IPS-18a (cell line): ENCODE data around the gene GBX2.

Experiments
- H3K27ac ChIP-seq: one replicate; pipeline ENCODE4 v1.5.1; 2013; ENCODE audit warnings: low read length
- H3K27me3 ChIP-seq: one replicate; pipeline ENCODE4 v1.6.1; 2013; ENCODE audit warnings: mild to moderate bottlenecking, low read length; ENCODE audit not compliant: control insufficient read depth, insufficient read depth
- H3K36me3 ChIP-seq: one replicate; pipeline ENCODE4 v1.6.1; 2013; ENCODE audit warnings: low read depth, low read length; ENCODE audit not compliant: control insufficient read depth
- H3K4me1 ChIP-seq: one replicate; pipeline ENCODE4 v1.6.1; 2013; ENCODE audit warnings: low read depth, low read length; ENCODE audit not compliant: control insufficient read depth
- H3K4me3 ChIP-seq: one replicate; pipeline ENCODE4 v1.5.1; 2013; ENCODE audit warnings: low read length
- H3K9ac ChIP-seq: one replicate; pipeline ENCODE4 v1.6.1; 2013; ENCODE audit warnings: mild to moderate bottlenecking, low read length, moderate library complexity
- H3K9me3 ChIP-seq: one replicate; pipeline ENCODE4 v1.6.1; 2013; ENCODE audit warnings: low read depth, low read length; ENCODE audit not compliant: control insufficient read depth

Gene GBX2

DNA sequence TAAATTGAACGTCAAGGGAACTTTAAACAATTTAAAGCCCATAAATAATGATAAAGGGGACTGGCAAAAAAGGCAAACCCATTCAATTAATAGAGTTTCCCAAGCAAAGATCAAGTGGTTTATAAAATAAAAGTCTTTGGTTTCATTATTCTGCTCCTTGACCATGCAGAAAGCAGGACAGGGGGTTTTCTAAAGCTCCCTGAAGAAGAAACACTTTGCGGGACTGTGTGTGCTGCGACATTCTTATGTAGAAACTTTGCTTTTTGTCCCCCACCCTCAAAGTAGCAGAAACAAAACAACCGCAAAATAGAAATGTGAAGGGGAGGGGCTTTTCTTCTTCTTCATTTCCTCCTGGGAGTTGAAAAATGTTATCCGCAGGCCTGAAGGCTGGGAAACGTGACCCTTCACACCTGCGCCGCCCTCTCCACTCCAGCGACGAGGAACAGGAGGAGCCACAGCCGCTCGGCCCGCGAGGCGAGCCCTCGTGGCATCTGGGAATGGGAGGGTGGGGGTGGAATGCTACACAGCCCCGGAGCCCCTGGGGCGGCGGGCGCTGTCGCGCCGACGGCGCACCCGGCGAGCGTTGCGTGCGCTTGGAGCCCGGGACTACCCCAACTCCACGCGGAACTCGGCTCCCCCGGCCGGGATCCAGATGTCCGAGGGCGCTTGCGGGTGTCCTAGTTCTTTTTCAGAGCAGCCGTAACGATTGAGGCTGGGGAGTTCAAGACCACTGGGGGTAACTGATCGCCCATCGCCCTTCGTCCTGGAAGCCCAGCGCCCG is 4.3 kb upstream of the GBX2 start:
- Histone ChIP-seq H3K9ac (no peak overlapping the region), H3K27me3 (peaks cover 100% of the 10 kb centered on the region), H3K27ac (no peak overlapping the region), H3K4me1 (peaks cover 58% of the 10 kb centered on the region), H3K4me3 (peak overlapping the region; percentile 4), H3K36me3 (no peaks in the 10 kb centered on the region), H3K9me3 (peaks cover 3% of the 10 kb centered on the region)

DNA sequence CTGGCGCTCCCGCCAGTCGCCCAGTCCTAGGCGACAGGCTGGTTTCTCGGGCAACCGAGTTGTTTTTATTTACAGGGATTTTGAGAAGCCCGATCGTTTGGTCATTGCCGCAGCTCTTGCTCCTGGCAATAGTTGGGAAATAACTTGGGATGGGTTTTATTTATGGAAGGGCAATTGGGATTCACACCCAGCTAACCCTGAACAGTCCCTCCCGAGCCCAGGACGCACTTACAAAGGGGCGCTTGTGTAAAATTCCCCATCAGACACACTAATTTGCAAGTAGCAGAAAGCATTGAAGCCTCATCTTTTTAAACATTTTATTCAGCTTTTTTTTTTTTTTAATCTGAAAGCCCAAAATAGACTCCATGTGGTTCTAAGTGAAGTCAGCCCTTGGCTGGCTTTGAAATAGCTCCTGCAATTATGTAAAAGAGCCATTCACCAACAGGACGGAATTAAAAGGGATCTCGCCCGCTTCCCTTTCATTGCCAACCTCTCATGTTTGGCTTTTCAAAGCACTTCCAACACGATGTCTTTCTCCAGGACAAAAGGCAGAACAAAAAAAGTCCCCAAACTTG is 3.6 kb upstream of the GBX2 start:
- Histone ChIP-seq H3K4me3 (peak overlapping the region; percentile 70), H3K9me3 (peaks cover 3% of the 10 kb centered on the region), H3K9ac (no peak overlapping the region), H3K4me1 (peaks cover 60% of the 10 kb centered on the region), H3K27ac (no peak overlapping the region), H3K36me3 (no peaks in the 10 kb centered on the region), H3K27me3 (peaks cover 100% of the 10 kb centered on the region)

DNA sequence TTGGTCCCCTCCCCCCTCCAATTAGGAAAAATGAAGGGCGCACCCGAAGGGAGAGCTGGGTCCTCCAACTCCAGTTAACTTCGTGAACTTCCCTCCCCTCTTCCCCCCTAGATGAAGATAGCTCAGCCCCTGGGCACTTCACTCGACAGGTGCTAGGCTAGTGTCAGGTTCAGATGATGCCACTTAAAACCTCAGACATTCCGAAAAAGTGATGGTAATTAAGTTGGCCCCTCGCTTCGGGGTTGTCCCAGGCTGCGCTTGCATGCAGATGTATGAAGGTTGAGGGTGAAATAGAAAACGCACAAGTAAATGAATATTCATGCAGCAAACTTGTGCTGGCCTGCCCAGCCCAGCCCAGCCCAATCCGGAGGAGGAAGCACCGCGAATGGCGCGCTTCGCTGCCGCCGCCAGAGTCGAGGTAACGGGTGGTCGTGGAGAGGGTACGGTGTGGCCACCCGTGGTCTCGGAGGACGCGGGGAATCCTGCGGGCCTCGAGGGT is 3.0 kb upstream of the GBX2 start:
- peaks cover 100% of the 10 kb centered on the region for H3K27me3 ChIP-seq
- H3K9me3 ChIP-seq: peaks cover 3% of the 10 kb centered on the region
- H3K4me3 ChIP-seq: peak overlapping the region; percentile 70
- H3K9ac ChIP-seq: no peak overlapping the region
- H3K36me3 ChIP-seq: no peaks in the 10 kb centered on the region
- peaks cover 63% of the 10 kb centered on the region for H3K4me1 ChIP-seq
- H3K27ac ChIP-seq: no peak overlapping the region

DNA sequence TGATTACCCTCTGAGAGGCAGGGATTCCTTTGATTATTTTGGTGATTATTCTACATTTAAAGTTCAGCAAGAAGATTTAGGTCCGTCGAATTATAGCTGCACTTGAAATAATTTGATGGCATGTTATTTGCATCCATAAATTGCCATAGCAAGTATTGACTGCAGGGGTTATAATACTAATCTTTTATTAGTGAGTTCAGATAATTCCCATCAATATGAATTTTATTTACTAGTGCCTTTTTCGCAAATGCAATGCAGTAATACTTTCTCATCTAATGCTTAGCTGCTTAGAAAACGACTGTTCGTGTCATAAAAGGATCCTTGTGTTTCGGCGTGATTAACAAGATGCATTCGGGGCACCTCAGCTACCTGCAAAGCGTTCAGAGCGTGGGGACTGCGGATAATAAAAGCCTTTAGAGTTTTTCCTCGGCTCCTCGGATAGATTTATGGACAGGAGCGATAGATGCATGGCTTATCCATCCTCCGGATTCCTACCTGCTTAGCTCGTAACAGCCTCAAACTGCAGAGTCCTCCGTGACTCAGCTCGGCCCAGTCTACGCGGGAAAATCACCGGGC is 2.5 kb upstream of the GBX2 start:
- Histone ChIP-seq H3K4me1 (peaks cover 60% of the 10 kb centered on the region), H3K4me3 (peak overlapping the region; percentile 70), H3K27ac (no peak overlapping the region), H3K36me3 (peaks cover 2% of the 10 kb centered on the region), H3K27me3 (peaks cover 100% of the 10 kb centered on the region), H3K9ac (no peak overlapping the region), H3K9me3 (peaks cover 3% of the 10 kb centered on the region)

DNA sequence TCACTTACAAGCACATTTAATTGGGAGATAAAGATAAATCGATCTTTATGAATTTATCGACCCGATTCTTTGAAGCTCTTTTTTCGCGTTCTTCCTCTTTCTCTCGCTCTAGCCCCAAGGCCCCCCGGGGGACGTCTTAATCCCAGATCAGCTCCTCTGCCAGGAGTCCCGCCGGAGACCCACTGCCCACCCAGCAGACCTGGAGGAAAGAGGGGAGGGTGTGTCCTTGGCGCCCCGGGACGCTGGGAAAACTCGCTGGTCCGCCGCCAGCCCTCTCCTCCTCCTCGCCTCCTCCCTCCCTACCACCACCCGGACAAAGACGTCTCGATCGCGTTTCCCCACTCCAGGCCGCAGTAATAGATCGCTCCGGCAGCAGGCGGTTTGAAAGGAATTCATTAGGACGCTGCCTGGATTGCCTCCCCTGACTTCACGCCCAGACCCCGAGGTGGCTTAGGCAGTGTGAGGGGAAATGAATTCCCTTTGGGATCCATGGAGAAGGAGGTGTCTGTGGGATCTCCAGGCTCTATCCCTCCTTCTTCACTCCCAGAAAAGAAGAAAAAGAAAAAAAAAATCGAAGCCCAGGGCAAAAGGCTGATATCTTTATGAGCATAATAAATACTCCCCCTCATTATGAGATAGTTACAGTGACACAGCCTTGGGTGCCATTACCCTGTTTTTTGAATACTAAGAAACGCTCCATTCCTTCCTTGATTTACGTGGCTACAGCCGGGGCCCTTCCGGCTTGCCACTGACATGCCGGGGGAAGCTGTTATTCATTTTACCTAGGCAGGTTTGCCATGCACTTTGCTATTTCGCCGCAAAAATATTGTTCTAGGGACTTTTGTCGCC is 1.8 kb upstream of the GBX2 start:
- Histone ChIP-seq H3K9ac (peak overlapping the region; percentile 19), H3K36me3 (peaks cover 5% of the 10 kb centered on the region), H3K9me3 (peaks cover 3% of the 10 kb centered on the region), H3K27ac (no peak overlapping the region), H3K4me1 (peaks cover 53% of the 10 kb centered on the region), H3K27me3 (peaks cover 100% of the 10 kb centered on the region), H3K4me3 (peak overlapping the region; percentile 70)

DNA sequence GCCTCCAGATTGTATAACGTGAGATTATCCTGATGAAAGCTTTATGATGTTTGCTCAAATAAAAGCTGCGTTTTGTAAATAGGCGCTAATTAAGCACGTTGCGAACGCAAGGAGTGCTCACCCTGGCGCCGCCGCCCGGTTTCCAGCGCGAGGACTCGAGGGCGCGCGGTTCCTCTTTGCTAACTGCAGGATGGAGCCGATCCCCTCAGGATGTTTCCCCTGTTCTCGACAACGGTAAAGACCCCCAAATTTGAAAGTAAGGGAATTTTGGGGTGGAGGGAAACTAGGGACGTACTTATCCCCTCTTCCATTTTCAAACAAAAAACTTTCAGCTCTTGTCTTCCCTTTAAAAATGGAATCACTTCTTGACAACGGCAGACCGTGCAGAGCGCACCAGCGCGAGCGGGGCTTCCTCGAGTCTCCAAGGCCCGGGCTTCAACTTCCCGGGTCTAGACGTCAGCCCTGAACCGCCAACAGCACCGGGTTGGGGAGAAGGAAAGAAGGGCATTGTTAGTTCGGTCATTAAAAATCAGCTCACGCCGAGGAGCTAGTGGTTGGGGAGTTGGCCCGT is 1.1 kb upstream of the GBX2 start:
- Histone ChIP-seq H3K9ac (no peak overlapping the region), H3K4me1 (peaks cover 50% of the 10 kb centered on the region), H3K27me3 (peaks cover 100% of the 10 kb centered on the region), H3K9me3 (peaks cover 3% of the 10 kb centered on the region), H3K27ac (no peak overlapping the region), H3K36me3 (peaks cover 5% of the 10 kb centered on the region), H3K4me3 (peak overlapping the region; percentile 70)

DNA sequence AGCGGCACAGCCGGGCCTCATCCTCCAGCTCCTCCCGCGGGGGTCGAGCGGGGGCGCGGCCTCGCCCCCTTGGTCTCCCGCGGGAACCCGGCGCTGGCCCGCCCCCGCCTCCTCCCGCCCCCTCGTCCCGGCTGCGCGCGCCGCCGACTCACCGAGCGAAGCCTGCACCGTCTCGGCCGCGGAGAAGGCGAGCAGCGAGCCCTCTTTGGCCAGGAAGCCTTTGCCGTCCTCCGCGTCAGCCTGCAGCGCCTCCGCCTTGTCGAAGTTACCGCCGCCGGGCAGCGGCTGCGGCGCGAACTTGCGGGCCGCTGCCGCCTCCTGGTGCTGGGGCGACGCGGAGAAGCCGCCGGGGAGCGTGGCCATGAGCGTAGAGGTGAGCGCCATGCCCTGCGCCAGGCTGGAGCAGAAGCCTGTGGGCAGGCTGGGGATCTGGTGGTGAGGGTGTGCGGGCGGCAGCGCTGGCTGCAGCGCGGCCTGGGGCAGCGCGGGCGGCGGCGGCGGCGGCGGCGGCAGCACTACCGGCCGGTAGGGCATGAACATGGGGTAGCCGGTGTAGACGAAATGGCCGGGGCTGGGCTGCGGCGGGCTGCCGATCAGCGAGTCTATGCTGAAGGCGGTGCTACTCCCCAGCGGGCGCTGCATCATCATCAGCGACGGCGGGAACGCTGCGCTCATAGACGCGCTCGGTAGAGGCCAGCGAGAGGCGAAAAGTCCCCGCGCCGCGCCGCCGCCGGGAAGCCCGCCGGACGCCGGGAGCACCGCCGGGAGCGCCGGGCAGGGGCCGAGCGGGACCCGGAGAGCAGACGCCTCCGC is 683 bp downstream of the GBX2 start:
- peaks cover 100% of the 10 kb centered on the region for H3K27me3 ChIP-seq
- peak overlapping the region; percentile 70 for H3K4me3 ChIP-seq
- peaks cover 3% of the 10 kb centered on the region for H3K9me3 ChIP-seq
- H3K36me3 ChIP-seq: peaks cover 5% of the 10 kb centered on the region
- no peak overlapping the region for H3K9ac ChIP-seq
- peaks cover 44% of the 10 kb centered on the region for H3K4me1 ChIP-seq
- H3K27ac ChIP-seq: no peak overlapping the region

DNA sequence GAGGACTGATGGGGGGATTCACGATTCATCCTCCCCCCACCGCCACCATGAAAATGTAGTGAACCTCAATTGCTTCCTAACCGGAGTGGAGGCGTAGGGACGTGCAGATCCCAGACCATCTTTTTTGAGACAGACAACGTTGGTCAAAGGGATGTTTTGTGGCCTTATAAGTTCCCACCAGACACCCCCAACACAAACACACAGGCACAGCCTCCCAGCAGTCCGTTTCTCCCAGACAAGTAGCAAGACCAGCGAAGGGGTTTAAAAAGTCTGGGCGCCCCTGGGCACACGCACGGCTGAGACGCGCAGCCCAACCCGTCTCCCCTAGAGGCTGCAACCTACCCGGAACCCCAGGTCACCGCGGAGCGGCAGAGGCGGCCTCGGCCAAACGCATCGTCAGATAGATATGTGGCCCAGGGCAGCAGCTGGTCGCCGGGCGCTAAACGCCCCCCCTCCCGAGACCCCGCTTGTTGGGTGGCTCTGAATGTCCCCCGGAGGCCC is 1.3 kb downstream of the GBX2 start:
- H3K9me3 ChIP-seq: peaks cover 3% of the 10 kb centered on the region
- peak overlapping the region; percentile 70 for H3K4me3 ChIP-seq
- H3K27ac ChIP-seq: no peak overlapping the region
- peaks cover 43% of the 10 kb centered on the region for H3K4me1 ChIP-seq
- H3K36me3 ChIP-seq: peaks cover 5% of the 10 kb centered on the region
- H3K27me3 ChIP-seq: peaks cover 100% of the 10 kb centered on the region
- H3K9ac ChIP-seq: no peak overlapping the region

DNA sequence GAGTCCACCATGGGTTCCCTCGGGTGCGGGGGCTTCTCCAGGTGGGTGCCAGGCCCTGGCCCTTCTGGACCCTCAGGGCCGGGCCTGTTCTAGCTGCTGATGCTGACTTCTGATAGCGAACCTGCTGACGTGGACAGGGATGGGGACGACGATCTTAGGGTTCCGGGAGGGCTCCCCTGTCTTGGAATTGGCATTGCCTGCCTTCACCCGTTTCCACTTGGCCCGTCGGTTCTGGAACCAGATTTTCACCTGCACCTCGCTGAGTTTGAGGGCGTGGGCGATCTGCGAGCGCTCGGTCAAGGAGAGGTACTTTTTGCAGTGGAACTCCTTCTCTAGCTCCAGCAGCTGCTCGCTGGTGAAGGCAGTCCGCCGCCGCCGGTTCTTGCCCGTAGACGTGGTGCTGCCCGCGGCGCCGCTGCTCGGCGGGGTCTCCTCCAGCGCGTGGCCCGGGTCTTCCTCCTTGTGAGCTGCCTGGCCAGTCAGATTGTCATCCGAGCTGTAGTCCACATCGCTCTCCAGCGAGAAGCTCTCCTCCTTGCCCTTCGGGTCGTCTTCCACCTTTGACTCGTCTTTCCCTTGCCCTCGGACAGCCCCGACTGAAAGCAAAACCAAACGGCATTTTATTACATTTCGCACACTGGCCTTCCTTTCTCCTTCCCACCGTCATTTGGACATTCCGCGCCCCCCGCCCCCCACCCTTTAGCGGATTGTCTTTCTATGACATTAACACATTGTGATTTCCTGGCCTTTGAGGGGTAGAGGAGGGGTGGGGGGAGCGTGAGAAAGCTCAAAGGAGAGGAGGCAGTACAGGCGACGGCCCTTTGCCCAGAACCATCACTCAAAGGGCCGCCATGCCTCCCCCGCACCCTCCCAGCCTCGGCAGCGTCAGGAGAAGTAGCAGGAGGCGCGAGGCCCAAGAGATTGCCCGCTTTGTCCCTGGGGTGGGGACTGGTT is 2.1 kb downstream of the GBX2 start:
- peak overlapping the region; percentile 70 for H3K4me3 ChIP-seq
- peaks cover 5% of the 10 kb centered on the region for H3K36me3 ChIP-seq
- H3K27me3 ChIP-seq: peaks cover 100% of the 10 kb centered on the region
- H3K9me3 ChIP-seq: peaks cover 3% of the 10 kb centered on the region
- no peak overlapping the region for H3K27ac ChIP-seq
- no peak overlapping the region for H3K9ac ChIP-seq
- H3K4me1 ChIP-seq: peaks cover 37% of the 10 kb centered on the region
